Liver (tissue), 9 donors: ENCODE data around the gene ATP6V0E1. TPM values are rescaled to one million over a fixed set of nuclear protein-coding genes. Genes with fewer than 3 reads are reported as not detected.

ENCODE experiments used
- DNase-seq: peaks from one replicate; pipeline ENCODE4 v3.0.0-alpha.2; 2017; ENCODE audit warnings: low spot score
- H3K27ac ChIP-seq, 2 donors: one replicate each; pipeline ENCODE4 v1.7.0; 2013; ENCODE audit warnings: inconsistent platforms in 2 of 2, low read length in 2 of 2, control low read depth in 1 of 2, low read depth in 1 of 2, mild to moderate bottlenecking in 1 of 2
- H3K27me3 ChIP-seq, 4 donors: one replicate each; pipeline versions ENCODE4 v1.6.1 to v1.7.0; 2013; ENCODE audit warnings: low read length in 3 of 4, inconsistent platforms in 1 of 4, mild to moderate bottlenecking in 1 of 4, moderate library complexity in 1 of 4; ENCODE audit not compliant: control insufficient read depth in 4 of 4, insufficient read depth in 4 of 4
- H3K36me3 ChIP-seq, 4 donors: one replicate each; pipeline versions ENCODE4 v1.6.1 to v1.7.0; 2013; ENCODE audit warnings: low read length in 3 of 4, mild to moderate bottlenecking in 3 of 4, low read depth in 1 of 4, moderate library complexity in 1 of 4; ENCODE audit not compliant: control insufficient read depth in 4 of 4, insufficient read depth in 3 of 4
- H3K4me1 ChIP-seq, 4 donors: one replicate each; pipeline versions ENCODE4 v1.6.1 to v1.7.0; 2013; ENCODE audit warnings: low read length in 3 of 4, mild to moderate bottlenecking in 3 of 4, moderate library complexity in 1 of 4; ENCODE audit not compliant: control insufficient read depth in 4 of 4, insufficient read depth in 4 of 4
- H3K4me3 ChIP-seq, 3 donors: one replicate each; pipeline versions ENCODE4 v1.6.1 to v1.7.0; 2013; ENCODE audit warnings: low read length in 3 of 3, control low read depth in 1 of 3, low read depth in 1 of 3, mild to moderate bottlenecking in 1 of 3
- H3K9ac ChIP-seq, 2 donors: one replicate each; pipeline ENCODE4 v1.7.0; 2013; ENCODE audit warnings: low read length in 2 of 2, mild to moderate bottlenecking in 2 of 2, moderate library complexity in 2 of 2, control low read depth in 1 of 2, low read depth in 1 of 2
- H3K9me3 ChIP-seq, 4 donors: one replicate each; pipeline versions ENCODE4 v1.6.1 to v1.7.0; 2013; ENCODE audit warnings: low read length in 3 of 4; ENCODE audit not compliant: control insufficient read depth in 4 of 4
- EGR1 ChIP-seq, 2 donors: IDR thresholded peaks; 2 replicates each; pipeline ENCODE4 v1.6.1; 2016 to 2018; ENCODE audit warnings: antibody characterized with exemption in 2 of 2, low read depth in 2 of 2
- FOXA1 ChIP-seq: IDR thresholded peaks from 2 replicates; pipeline ENCODE4 v1.6.1; 2016; ENCODE audit warnings: antibody characterized with exemption
- FOXA2 ChIP-seq: IDR thresholded peaks from 2 replicates; pipeline ENCODE4 v1.6.1; 2016; ENCODE audit warnings: antibody characterized with exemption
- GABPA ChIP-seq, 2 donors: IDR thresholded peaks in 1 of 2; conservative IDR thresholded peaks in 1 of 2; 2 replicates each; pipeline ENCODE4 v1.6.1; 2016; ENCODE audit warnings: antibody characterized with exemption in 2 of 2, mild to moderate bottlenecking in 1 of 2, moderate library complexity in 1 of 2
- HNF4A ChIP-seq, 2 donors: conservative IDR thresholded peaks; 2 replicates each; pipeline ENCODE4 v1.6.1; 2016; ENCODE audit warnings: antibody characterized with exemption in 2 of 2, mild to moderate bottlenecking in 2 of 2
- HNF4G ChIP-seq: IDR thresholded peaks from 2 replicates; pipeline ENCODE4 v1.6.1; 2016; ENCODE audit warnings: antibody characterized with exemption
- JUND ChIP-seq, 2 donors: IDR thresholded peaks; 2 replicates each; pipeline ENCODE4 v1.6.1; 2016; ENCODE audit warnings: antibody characterized with exemption in 2 of 2
- NR2F2 ChIP-seq: IDR thresholded peaks from 2 replicates; pipeline ENCODE4 v1.6.1; 2016; ENCODE audit warnings: antibody characterized with exemption
- RAD21 ChIP-seq, 2 donors: IDR thresholded peaks; 2 replicates each; pipeline ENCODE4 v1.6.1; 2016; ENCODE audit warnings: antibody characterized with exemption in 2 of 2, mild to moderate bottlenecking in 2 of 2
- RXRA ChIP-seq, 2 donors: IDR thresholded peaks; 2 replicates each; pipeline ENCODE4 v1.6.1; 2017 to 2018; ENCODE audit warnings: antibody characterized with exemption in 2 of 2, mild to moderate bottlenecking in 1 of 2
- SP1 ChIP-seq: IDR thresholded peaks from 2 replicates; pipeline ENCODE4 v1.6.1; 2018; ENCODE audit warnings: antibody characterized with exemption, mild to moderate bottlenecking
- TAF1 ChIP-seq: conservative IDR thresholded peaks from 2 replicates; pipeline ENCODE4 v1.6.1; 2016; ENCODE audit warnings: antibody characterized with exemption, mild to moderate bottlenecking
- YY1 ChIP-seq: IDR thresholded peaks from 2 replicates; pipeline ENCODE4 v1.6.1; 2016; ENCODE audit warnings: antibody characterized with exemption, mild to moderate bottlenecking
- WGBS: extraction: QIAGEN DNeasy Blood & Tissue Kit; methylation state at CpG from one replicate; pipeline ENCODE4 v1.1.7; 2013; 5-methylcytosine and 5-hydroxymethylcytosine counted together
- polyA plus RNA-seq, 2 donors: library from polyadenylated mRNA; stranded (reverse) in 1 of 2; unstranded in 1 of 2; fragments of 200-250 nt in 1 of 2; fragments of >200 nt in 1 of 2; fragmentation: Nextera tagmentation in 1 of 2; extraction: Ambion mirVana in 1 of 2; gene quantifications; one replicate each; pipeline versions ENCODE4 v1.2.1 to v1.2.3, GENCODE V29; 2013 to 2015
- total RNA-seq, 2 donors: library from RNA; depleted of rRNA; stranded (reverse); fragments of >200 nt; gene quantifications; one replicate each; pipeline ENCODE4 v1.2.3, GENCODE V29; 2014
- TF ChIP-seq, protein P1 (sequence below): fragments of 150-350 bp; IDR thresholded peaks from 2 replicates; pipeline ENCODE4 v1.5.1; 2017; ENCODE audit warnings: improper control_type of control experiment, low read depth, low read length; ENCODE audit not compliant: missing input control
- TF ChIP-seq, protein P2 (sequence below): IDR thresholded peaks from 2 replicates; pipeline ENCODE4 v1.6.1; 2016; ENCODE audit warnings: antibody characterized with exemption
- TF ChIP-seq, protein P3 (sequence below): IDR thresholded peaks from 2 replicates; pipeline ENCODE4 v1.6.1; 2016; ENCODE audit warnings: antibody characterized with exemption
- TF ChIP-seq, protein P4 (sequence below): IDR thresholded peaks from 2 replicates; pipeline ENCODE4 v1.6.1; 2016; ENCODE audit warnings: antibody characterized with exemption
- TF ChIP-seq, protein P5 (sequence below): IDR thresholded peaks from 2 replicates; pipeline ENCODE4 v1.6.1; 2016; ENCODE audit warnings: antibody characterized with exemption, mild to moderate bottlenecking
- donor health status: healthy.
- donor health status: healthy.
- donor health status: healthy.
- donor health status: healthy.
- donor health status: healthy.

The ATP6V0E1 gene
- total and polyA plus RNA-seq, 4 donors = 56.6 to 396 (median 111) TPM

DNA sequence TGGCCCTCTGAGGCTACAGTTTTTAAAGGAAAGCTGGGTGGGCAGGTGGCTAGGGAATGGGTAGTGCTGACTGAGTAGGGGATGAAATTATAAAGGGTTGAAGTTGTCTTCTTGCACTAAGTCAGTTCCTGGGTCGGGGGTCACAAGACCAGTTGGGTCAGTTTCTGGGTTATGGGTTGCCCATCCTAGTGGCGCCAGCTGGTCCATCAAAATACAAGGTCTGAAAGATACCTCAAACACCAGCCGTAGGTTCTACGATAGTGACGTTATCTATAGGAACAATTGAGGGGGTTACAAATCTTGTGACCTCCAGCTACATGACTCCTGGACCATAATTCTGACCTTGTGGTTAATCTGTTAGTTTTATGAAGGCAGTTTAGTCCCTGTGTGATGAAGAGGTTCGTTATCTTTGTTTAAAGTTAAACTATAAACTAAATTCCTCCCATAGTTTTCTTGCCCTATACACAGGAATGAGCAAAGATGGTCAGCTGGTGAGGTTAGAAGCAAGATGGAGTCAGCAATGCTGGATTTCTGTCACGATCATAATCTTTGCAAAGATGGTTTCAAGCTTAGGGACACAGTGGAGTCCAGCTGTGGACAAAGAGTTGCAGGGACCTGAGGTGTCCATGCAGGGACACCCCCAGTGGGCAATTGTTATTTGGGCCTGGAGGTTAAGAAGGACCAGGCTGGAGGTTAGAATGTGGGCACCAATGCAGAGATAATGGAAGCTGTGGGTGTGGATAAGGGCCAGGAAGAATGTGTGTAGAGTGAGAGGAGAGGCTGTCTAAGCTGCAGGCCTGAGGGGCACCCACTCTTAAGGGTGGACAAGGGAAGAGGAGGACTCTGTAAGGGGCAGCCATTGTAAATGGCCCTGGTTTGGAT, 58.6 kb downstream of the ATP6V0E1 start (continued):
- TF ChIP-seq, protein P1, sequence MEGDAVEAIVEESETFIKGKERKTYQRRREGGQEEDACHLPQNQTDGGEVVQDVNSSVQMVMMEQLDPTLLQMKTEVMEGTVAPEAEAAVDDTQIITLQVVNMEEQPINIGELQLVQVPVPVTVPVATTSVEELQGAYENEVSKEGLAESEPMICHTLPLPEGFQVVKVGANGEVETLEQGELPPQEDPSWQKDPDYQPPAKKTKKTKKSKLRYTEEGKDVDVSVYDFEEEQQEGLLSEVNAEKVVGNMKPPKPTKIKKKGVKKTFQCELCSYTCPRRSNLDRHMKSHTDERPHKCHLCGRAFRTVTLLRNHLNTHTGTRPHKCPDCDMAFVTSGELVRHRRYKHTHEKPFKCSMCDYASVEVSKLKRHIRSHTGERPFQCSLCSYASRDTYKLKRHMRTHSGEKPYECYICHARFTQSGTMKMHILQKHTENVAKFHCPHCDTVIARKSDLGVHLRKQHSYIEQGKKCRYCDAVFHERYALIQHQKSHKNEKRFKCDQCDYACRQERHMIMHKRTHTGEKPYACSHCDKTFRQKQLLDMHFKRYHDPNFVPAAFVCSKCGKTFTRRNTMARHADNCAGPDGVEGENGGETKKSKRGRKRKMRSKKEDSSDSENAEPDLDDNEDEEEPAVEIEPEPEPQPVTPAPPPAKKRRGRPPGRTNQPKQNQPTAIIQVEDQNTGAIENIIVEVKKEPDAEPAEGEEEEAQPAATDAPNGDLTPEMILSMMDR = no peak
- TF ChIP-seq RXRA (IDR thresholded peaks at IDR 0.05) = no peak
- no peak for TF ChIP-seq NR2F2

DNA sequence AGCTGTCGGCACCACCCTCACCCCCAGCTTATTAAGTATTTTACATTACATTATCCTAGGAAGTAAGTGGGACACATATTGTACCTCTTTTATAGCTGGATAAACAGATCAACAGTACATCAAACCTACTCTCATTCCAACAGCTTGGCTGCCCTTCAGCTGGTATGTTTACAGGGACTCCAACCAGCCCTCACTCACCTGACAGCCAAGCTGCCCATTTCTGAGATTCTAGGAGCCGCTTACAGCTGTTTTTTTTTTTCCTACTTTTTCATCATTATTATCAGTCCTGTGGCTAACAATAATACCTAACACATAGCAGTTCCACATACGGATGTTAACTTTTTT, 59.2 kb downstream of the ATP6V0E1 start:
- H3K9ac ChIP-seq = no peak overlapping the region

More for the DNA sequence above, 59.2 kb downstream of the ATP6V0E1 start:
- Histone ChIP-seq H3K36me3 (no peaks in the 10 kb centered on the region), H3K9me3 (peaks cover 0 to 2% (median 0%) of the 10 kb centered on the region in 4 donors), H3K27ac (no peak overlapping the region), H3K4me1 (no peaks in the 10 kb centered on the region), H3K4me3 (no peak overlapping the region), H3K27me3 (no peaks in the 10 kb centered on the region)
- WGBS = 94% methylated on average over 3 of the region's 3 CpGs
- TF ChIP-seq FOXA2 (no peak), HNF4G (no peak), RXRA (IDR thresholded peaks at IDR 0.05) (no peak), FOXA1 (no peak), YY1 (no peak), GABPA (IDR thresholded peaks at IDR 0.05 in 1 of 2, conservative IDR thresholded peaks at IDR 0.05 in 1 of 2) (no peak), RAD21 (IDR thresholded peaks at IDR 0.05) (no peak), SP1 (no peak), HNF4A (conservative IDR thresholded peaks at IDR 0.05) (no peak), EGR1 (IDR thresholded peaks at IDR 0.05; ENCODE audit: low read depth in 2 of 2) (no peak), NR2F2 (no peak), JUND (IDR thresholded peaks at IDR 0.05) (no peak), TAF1 (no peak)
- TF ChIP-seq, protein P2, sequence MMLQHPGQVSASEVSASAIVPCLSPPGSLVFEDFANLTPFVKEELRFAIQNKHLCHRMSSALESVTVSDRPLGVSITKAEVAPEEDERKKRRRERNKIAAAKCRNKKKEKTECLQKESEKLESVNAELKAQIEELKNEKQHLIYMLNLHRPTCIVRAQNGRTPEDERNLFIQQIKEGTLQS = no peak
- TF ChIP-seq, protein P3, sequence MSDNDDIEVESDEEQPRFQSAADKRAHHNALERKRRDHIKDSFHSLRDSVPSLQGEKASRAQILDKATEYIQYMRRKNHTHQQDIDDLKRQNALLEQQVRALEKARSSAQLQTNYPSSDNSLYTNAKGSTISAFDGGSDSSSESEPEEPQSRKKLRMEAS = no peak
- TF ChIP-seq, protein P4, sequence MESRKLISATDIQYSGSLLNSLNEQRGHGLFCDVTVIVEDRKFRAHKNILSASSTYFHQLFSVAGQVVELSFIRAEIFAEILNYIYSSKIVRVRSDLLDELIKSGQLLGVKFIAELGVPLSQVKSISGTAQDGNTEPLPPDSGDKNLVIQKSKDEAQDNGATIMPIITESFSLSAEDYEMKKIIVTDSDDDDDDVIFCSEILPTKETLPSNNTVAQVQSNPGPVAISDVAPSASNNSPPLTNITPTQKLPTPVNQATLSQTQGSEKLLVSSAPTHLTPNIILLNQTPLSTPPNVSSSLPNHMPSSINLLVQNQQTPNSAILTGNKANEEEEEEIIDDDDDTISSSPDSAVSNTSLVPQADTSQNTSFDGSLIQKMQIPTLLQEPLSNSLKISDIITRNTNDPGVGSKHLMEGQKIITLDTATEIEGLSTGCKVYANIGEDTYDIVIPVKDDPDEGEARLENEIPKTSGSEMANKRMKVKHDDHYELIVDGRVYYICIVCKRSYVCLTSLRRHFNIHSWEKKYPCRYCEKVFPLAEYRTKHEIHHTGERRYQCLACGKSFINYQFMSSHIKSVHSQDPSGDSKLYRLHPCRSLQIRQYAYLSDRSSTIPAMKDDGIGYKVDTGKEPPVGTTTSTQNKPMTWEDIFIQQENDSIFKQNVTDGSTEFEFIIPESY = no peak
- TF ChIP-seq, protein P1 = no peak
- TF ChIP-seq, protein P5, sequence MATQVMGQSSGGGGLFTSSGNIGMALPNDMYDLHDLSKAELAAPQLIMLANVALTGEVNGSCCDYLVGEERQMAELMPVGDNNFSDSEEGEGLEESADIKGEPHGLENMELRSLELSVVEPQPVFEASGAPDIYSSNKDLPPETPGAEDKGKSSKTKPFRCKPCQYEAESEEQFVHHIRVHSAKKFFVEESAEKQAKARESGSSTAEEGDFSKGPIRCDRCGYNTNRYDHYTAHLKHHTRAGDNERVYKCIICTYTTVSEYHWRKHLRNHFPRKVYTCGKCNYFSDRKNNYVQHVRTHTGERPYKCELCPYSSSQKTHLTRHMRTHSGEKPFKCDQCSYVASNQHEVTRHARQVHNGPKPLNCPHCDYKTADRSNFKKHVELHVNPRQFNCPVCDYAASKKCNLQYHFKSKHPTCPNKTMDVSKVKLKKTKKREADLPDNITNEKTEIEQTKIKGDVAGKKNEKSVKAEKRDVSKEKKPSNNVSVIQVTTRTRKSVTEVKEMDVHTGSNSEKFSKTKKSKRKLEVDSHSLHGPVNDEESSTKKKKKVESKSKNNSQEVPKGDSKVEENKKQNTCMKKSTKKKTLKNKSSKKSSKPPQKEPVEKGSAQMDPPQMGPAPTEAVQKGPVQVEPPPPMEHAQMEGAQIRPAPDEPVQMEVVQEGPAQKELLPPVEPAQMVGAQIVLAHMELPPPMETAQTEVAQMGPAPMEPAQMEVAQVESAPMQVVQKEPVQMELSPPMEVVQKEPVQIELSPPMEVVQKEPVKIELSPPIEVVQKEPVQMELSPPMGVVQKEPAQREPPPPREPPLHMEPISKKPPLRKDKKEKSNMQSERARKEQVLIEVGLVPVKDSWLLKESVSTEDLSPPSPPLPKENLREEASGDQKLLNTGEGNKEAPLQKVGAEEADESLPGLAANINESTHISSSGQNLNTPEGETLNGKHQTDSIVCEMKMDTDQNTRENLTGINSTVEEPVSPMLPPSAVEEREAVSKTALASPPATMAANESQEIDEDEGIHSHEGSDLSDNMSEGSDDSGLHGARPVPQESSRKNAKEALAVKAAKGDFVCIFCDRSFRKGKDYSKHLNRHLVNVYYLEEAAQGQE = no peak
- DNase-seq = no peak
